Kidney epithelial cell (primary cell): ENCODE measurements around the gene CFAP77. TPM values are rescaled to one million over a fixed set of nuclear protein-coding genes. Genes with fewer than 3 reads are reported as not detected.

Experiments
- DNase-seq: peaks from one replicate; pipeline ENCODE4 v3.0.0-alpha.2; 2010; ENCODE audit warnings: low read depth
- H3K27me3 ChIP-seq: 2 replicates; pipeline ENCODE4 v1.6.0; 2011; ENCODE audit warnings: low read length; ENCODE audit not compliant: control insufficient read depth, insufficient read depth
- H3K36me3 ChIP-seq: 2 replicates; pipeline ENCODE4 v1.5.1; 2011; ENCODE audit warnings: low read length; ENCODE audit not compliant: control insufficient read depth, insufficient read depth
- H3K4me3 ChIP-seq: 2 replicates; pipeline ENCODE4 v1.5.1; 2011; ENCODE audit warnings: low read depth, mild to moderate bottlenecking, control low read depth, low read length
- total RNA-seq: library from RNA; depleted of rRNA; stranded (reverse); fragments of >200 nt; gene quantifications from 2 replicates; pipeline ENCODE4 v1.2.3, GENCODE V29; 2015
- TF ChIP-seq, protein P1 (sequence below): IDR thresholded peaks from 2 replicates; pipeline ENCODE4 v1.5.1; 2011; ENCODE audit warnings: mild to moderate bottlenecking, moderate library complexity, low read length, control low read depth, inconsistent platforms; ENCODE audit not compliant: insufficient read depth, poor library complexity, severe bottlenecking

CFAP77 gene
- total RNA-seq, 1 donor from 2014 or later: 0.58 TPM

DNA sequence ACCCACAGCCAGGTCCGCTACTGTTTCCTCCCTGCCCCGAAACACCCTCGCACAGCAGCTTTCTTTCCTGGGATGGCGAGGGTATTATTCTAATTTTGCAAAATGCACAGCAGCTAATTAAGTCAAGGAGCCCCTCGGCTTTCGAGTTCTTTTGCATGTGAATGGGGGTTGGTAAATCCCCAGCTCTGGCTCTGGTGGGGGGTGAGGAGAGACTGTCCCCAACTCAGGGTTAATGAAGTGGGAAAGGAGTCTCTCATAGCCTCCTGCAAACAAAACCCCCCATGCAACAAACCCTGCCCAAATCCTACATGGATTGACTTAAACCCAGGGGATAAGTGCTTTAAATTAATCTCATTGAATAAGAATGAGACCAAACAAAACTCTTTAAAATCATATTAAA is 181.2 kb downstream of the CFAP77 start:
- no peaks in the 10 kb centered on the region for H3K36me3 ChIP-seq
- DNase-seq: no peak
- H3K4me3 ChIP-seq: no peak overlapping the region
- TF ChIP-seq, protein P1, sequence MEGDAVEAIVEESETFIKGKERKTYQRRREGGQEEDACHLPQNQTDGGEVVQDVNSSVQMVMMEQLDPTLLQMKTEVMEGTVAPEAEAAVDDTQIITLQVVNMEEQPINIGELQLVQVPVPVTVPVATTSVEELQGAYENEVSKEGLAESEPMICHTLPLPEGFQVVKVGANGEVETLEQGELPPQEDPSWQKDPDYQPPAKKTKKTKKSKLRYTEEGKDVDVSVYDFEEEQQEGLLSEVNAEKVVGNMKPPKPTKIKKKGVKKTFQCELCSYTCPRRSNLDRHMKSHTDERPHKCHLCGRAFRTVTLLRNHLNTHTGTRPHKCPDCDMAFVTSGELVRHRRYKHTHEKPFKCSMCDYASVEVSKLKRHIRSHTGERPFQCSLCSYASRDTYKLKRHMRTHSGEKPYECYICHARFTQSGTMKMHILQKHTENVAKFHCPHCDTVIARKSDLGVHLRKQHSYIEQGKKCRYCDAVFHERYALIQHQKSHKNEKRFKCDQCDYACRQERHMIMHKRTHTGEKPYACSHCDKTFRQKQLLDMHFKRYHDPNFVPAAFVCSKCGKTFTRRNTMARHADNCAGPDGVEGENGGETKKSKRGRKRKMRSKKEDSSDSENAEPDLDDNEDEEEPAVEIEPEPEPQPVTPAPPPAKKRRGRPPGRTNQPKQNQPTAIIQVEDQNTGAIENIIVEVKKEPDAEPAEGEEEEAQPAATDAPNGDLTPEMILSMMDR: no peak
- H3K27me3 ChIP-seq: peaks cover 55% of the 10 kb centered on the region

DNA sequence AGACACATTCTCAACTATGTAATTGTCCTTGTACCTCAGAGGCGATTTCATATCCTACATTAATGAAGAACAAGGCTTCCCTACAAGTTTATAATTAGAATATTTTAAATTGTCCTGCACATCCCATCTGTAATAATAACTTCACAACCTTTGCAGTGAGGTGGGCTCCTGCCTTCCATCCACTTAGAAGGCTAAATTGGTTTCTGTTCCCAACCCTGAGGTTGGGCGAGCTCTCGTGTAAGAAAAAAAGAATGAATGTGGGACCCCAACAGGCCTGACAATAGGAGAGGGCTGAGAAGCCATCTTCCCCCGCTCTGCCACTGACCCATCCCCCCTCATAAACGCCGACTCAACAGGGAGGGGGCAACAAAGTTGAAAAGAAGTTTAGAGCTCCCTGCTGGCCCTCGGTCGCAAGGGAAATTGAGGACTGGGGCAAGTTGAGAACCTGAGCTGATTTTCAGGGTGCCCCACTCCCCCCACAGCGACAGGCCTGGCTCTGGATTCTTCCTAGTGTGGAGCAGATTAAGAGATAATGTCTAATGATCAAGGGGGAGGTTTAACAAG is 181.8 kb downstream of the CFAP77 start:
- no peak for DNase-seq
- Histone ChIP-seq H3K36me3 (no peaks in the 10 kb centered on the region), H3K27me3 (peaks cover 49% of the 10 kb centered on the region), H3K4me3 (no peak overlapping the region)
- TF ChIP-seq, protein P1: no peak

DNA sequence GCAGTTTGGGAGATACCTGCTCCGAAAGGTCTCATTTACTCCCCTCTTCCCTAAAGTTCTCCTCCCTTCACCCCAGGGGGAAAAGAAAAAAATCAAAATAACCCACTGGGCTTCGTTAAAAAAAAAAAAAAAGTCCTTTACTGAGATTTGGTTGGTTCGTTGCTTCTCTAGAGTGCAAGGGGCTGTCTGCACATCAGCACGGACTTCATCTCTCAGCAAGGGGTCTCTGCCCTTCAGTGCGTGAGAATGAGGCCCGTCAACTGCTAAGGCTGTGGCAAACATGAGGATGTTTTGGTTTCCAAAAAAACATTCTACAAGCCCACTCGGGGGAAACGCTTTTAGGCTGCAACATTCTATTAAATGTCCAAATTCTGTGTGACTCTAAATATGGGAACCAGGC is 182.4 kb downstream of the CFAP77 start:
- DNase-seq: no peak
- Histone ChIP-seq H3K36me3 (no peaks in the 10 kb centered on the region), H3K27me3 (peaks cover 43% of the 10 kb centered on the region), H3K4me3 (no peak overlapping the region)
- TF ChIP-seq, protein P1: no peak

GRCh38 chr9:132594412-132594811 is 184.4 kb downstream of the CFAP77 start:
- no peak for DNase-seq
- TF ChIP-seq, protein P1: no peak
- Histone ChIP-seq H3K36me3 (no peaks in the 10 kb centered on the region), H3K27me3 (peaks cover 23% of the 10 kb centered on the region), H3K4me3 (no peak overlapping the region)

GRCh38 chr9:132595319-132595718 is 185.3 kb downstream of the CFAP77 start:
- Histone ChIP-seq H3K4me3 (no peak overlapping the region), H3K27me3 (peaks cover 14% of the 10 kb centered on the region), H3K36me3 (no peaks in the 10 kb centered on the region)
- DNase-seq: no peak
- TF ChIP-seq, protein P1: no peak

GRCh38 chr9:132596200-132596599 is 186.2 kb downstream of the CFAP77 start:
- no peaks in the 10 kb centered on the region for H3K36me3 ChIP-seq
- TF ChIP-seq, protein P1: no peak
- H3K27me3 ChIP-seq: peaks cover 6% of the 10 kb centered on the region
- DNase-seq: no peak
- H3K4me3 ChIP-seq: no peak overlapping the region
